Activated T-helper 17 cell treated with anti-CD3 and anti-CD28 coated beads, Interleukin-2, amount 50 U/mL, for 72 hours (primary cell): ENCODE data around the gene ACTR3C. TPM values are rescaled to one million over a fixed set of nuclear protein-coding genes. Genes with fewer than 3 reads are reported as not detected.
"Not testable (repeated sequence)": the region's sequence is repeated elsewhere in the genome, so short reads cannot be mapped to it uniquely, and the experiment has no call there.

Source experiments
- ATAC-seq: fragments of 150-1000 bp; cut with Tn5 transposase; replicated peaks from 2 replicates; pipeline ENCODE4 v1.10.0; 2021; ENCODE audit warnings: mild to moderate bottlenecking, moderate library complexity
- H3K27ac Mint-ChIP-seq: one replicate; pipeline ENCODE4 v1.8.0; 2022; ENCODE audit warnings: mixed read lengths
- H3K27me3 Mint-ChIP-seq: one replicate; pipeline ENCODE4 v1.8.0; 2022; ENCODE audit warnings: mixed read lengths
- H3K36me3 Mint-ChIP-seq: one replicate; pipeline ENCODE4 v1.8.0; 2022; ENCODE audit warnings: low read depth, mild to moderate bottlenecking, mixed read lengths
- H3K4me1 Mint-ChIP-seq: one replicate; pipeline ENCODE4 v1.8.0; 2022; ENCODE audit warnings: mixed read lengths
- H3K4me3 Mint-ChIP-seq: one replicate; pipeline ENCODE4 v1.8.0; 2022; ENCODE audit warnings: mild to moderate bottlenecking, mixed read lengths
- H3K9me3 Mint-ChIP-seq: one replicate; pipeline ENCODE4 v1.8.0; 2022; ENCODE audit warnings: mixed read lengths
- total RNA-seq, 2 donors: library from RNA; stranded (reverse); gene quantifications; one replicate each; pipeline ENCODE4 v1.2.3, GENCODE V29; 2022

ACTR3C gene
- total RNA-seq, 2 donors from 2014 or later, result 9.4 to 11.1 TPM

GRCh38 chr7:150317748-150318444, 5.4 kb downstream of the ACTR3C start:
- H3K4me3 Mint-ChIP-seq, result no peak overlapping the region
- H3K36me3 Mint-ChIP-seq, result peaks cover 17% of the 10 kb centered on the region
- H3K27ac Mint-ChIP-seq, result no peak overlapping the region
- ATAC-seq, result no peak
- no peaks in the 10 kb centered on the region for H3K27me3 Mint-ChIP-seq
- H3K9me3 Mint-ChIP-seq, result no peaks in the 10 kb centered on the region
- peaks cover 17% of the 10 kb centered on the region for H3K4me1 Mint-ChIP-seq

GRCh38 chr7:150316987-150317386, 6.4 kb downstream of the ACTR3C start:
- H3K36me3 Mint-ChIP-seq, result peaks cover 10% of the 10 kb centered on the region
- not testable (repeated sequence) for ATAC-seq, H3K27me3 Mint-ChIP-seq, H3K9me3 Mint-ChIP-seq, H3K27ac Mint-ChIP-seq, H3K4me3 Mint-ChIP-seq
- H3K4me1 Mint-ChIP-seq, result peaks cover 15% of the 10 kb centered on the region

GRCh38 chr7:150314639-150315239, 8.6 kb downstream of the ACTR3C start:
- Mint-ChIP-seq H3K27me3 (no peaks in the 10 kb centered on the region), H3K4me3 (no peak overlapping the region), H3K36me3 (peaks cover 10% of the 10 kb centered on the region), H3K27ac (no peak overlapping the region), H3K9me3 (no peaks in the 10 kb centered on the region), H3K4me1 (peaks cover 9% of the 10 kb centered on the region)
- no peak for ATAC-seq

GRCh38 chr7:150313870-150314269, 9.5 kb downstream of the ACTR3C start:
- no peak overlapping the region for H3K27ac Mint-ChIP-seq

GRCh38 chr7:150313367-150313809, 10.0 kb downstream of the ACTR3C start:
- ATAC-seq, result no peak
- Mint-ChIP-seq H3K4me1 (peaks cover 13% of the 10 kb centered on the region), H3K36me3 (peaks cover 10% of the 10 kb centered on the region), H3K4me3 (no peak overlapping the region), H3K27me3 (no peaks in the 10 kb centered on the region), H3K9me3 (no peaks in the 10 kb centered on the region), H3K27ac (no peak overlapping the region)

More at GRCh38 chr7:150313870-150314269, 9.5 kb downstream of the ACTR3C start:
- Mint-ChIP-seq H3K9me3 (no peaks in the 10 kb centered on the region), H3K36me3 (peaks cover 10% of the 10 kb centered on the region), H3K4me3 (no peak overlapping the region), H3K27me3 (no peaks in the 10 kb centered on the region), H3K4me1 (peaks cover 9% of the 10 kb centered on the region)
- ATAC-seq, result no peak

- not testable (repeated sequence) for H3K27me3 Mint-ChIP-seq, H3K4me3 Mint-ChIP-seq, H3K9me3 Mint-ChIP-seq, ATAC-seq, H3K36me3 Mint-ChIP-seq, H3K27ac Mint-ChIP-seq
- H3K4me1 Mint-ChIP-seq, result peaks cover 19% of the 10 kb centered on the region
Measured at GRCh38 chr7:150312649-150313366, 10.5 kb downstream of the ACTR3C start.

- ATAC-seq, result no peak
- Mint-ChIP-seq H3K4me3 (no peak overlapping the region), H3K36me3 (no peaks in the 10 kb centered on the region), H3K4me1 (peaks cover 22% of the 10 kb centered on the region), H3K9me3 (no peaks in the 10 kb centered on the region), H3K27me3 (no peaks in the 10 kb centered on the region), H3K27ac (no peak overlapping the region)
Measured at GRCh38 chr7:150311711-150312110, 11.6 kb downstream of the ACTR3C start.

GRCh38 chr7:150311146-150311545, 12.2 kb downstream of the ACTR3C start:
- Mint-ChIP-seq H3K4me3 (no peak overlapping the region), H3K27me3 (no peaks in the 10 kb centered on the region), H3K27ac (no peak overlapping the region), H3K36me3 (no peaks in the 10 kb centered on the region), H3K9me3 (no peaks in the 10 kb centered on the region), H3K4me1 (peaks cover 22% of the 10 kb centered on the region)
- ATAC-seq, result no peak

GRCh38 chr7:150308575-150308974, 14.8 kb downstream of the ACTR3C start:
- H3K27ac Mint-ChIP-seq, result peak overlapping the region; percentile 26
- no peaks in the 10 kb centered on the region for H3K36me3 Mint-ChIP-seq
- H3K27me3 Mint-ChIP-seq, result no peaks in the 10 kb centered on the region
- peaks cover 14% of the 10 kb centered on the region for H3K4me1 Mint-ChIP-seq
- no peaks in the 10 kb centered on the region for H3K9me3 Mint-ChIP-seq
- H3K4me3 Mint-ChIP-seq, result no peak overlapping the region
- ATAC-seq, result no peak

GRCh38 chr7:150307904-150308303, 15.4 kb downstream of the ACTR3C start:
- Mint-ChIP-seq H3K36me3 (no peaks in the 10 kb centered on the region), H3K4me3 (no peak overlapping the region), H3K4me1 (peaks cover 13% of the 10 kb centered on the region), H3K27me3 (no peaks in the 10 kb centered on the region), H3K27ac (peak overlapping the region; percentile 26), H3K9me3 (no peaks in the 10 kb centered on the region)
- ATAC-seq, result no peak

- Mint-ChIP-seq H3K36me3 (no peaks in the 10 kb centered on the region), H3K4me1 (peaks cover 13% of the 10 kb centered on the region), H3K4me3 (no peak overlapping the region), H3K27me3 (no peaks in the 10 kb centered on the region), H3K9me3 (no peaks in the 10 kb centered on the region), H3K27ac (peak overlapping the region; percentile 26)
- ATAC-seq, result no peak
Measured at GRCh38 chr7:150307129-150307528, 16.2 kb downstream of the ACTR3C start.

- H3K27ac Mint-ChIP-seq, H3K36me3 Mint-ChIP-seq, ATAC-seq, H3K4me3 Mint-ChIP-seq, H3K27me3 Mint-ChIP-seq, H3K9me3 Mint-ChIP-seq: not testable (repeated sequence)
- peaks cover 13% of the 10 kb centered on the region for H3K4me1 Mint-ChIP-seq
Measured at GRCh38 chr7:150306377-150306776, 17.0 kb downstream of the ACTR3C start.

- ATAC-seq, H3K27me3 Mint-ChIP-seq, H3K27ac Mint-ChIP-seq, H3K36me3 Mint-ChIP-seq, H3K4me3 Mint-ChIP-seq, H3K9me3 Mint-ChIP-seq: not testable (repeated sequence)
- H3K4me1 Mint-ChIP-seq, result peaks cover 13% of the 10 kb centered on the region
Measured at GRCh38 chr7:150305903-150306284, 17.5 kb downstream of the ACTR3C start.

- not testable (repeated sequence) for H3K36me3 Mint-ChIP-seq, H3K27me3 Mint-ChIP-seq, H3K9me3 Mint-ChIP-seq, H3K4me3 Mint-ChIP-seq, ATAC-seq
- Mint-ChIP-seq H3K4me1 (peaks cover 13% of the 10 kb centered on the region), H3K27ac (peak overlapping the region; percentile 14)
Measured at GRCh38 chr7:150305259-150305902, 18.0 kb downstream of the ACTR3C start.
